ENCODE data around the gene NFIA.
"Not testable (repeated sequence)": the region's sequence is repeated elsewhere in the genome, so short reads cannot be mapped to it uniquely, and the experiment has no call there.

The NFIA gene

DNA sequence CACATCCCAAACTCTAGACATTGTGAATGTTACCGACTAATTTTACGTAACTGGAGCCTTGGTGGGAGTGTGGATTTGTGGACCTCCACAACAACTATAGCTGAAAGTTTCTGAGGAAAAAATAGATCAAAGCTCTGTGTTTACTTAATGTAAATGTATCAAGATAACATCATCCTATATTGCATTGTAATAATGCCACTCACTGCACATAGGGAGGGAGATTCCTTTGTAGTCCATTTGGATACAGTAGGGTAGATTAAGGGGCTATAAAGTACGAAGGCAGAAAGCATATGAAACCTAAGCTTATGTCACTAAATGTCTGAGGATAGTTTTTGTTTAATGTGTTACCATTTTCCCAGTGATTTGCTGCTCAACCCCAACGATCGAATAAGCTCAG lies 369.2 kb downstream of the NFIA start:
- DNase-seq (ENCODE audit: low read depth, low spot score), result no peak

GRCh38 chr1:61452176-61453035 lies 370.0 kb downstream of the NFIA start:
- DNase-seq (ENCODE audit: low read depth, low spot score), result no peak

GRCh38 chr1:61453111-61453961 lies 371.0 kb downstream of the NFIA start:
- peak; percentile 74 for DNase-seq (ENCODE audit: low read depth, low spot score)

DNA sequence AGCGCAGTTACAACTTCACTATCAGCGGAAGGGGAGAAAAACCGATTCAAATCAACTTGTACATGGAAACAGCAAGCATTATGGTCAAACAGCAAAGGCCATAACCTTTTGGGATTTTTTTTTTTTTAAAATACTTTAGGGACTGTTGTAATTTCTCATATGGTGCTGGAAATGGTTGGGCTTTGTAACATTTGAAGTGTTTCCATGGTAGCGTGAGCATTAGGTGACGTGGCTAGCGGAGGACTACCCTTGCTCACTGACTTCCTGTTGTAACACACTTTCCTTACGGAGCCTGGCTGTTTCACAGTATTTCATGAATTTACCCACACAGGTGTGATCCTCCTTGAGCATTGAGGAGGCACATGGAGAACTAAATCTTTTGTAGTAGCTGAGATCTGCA lies 373.0 kb downstream of the NFIA start:
- no peak for DNase-seq (ENCODE audit: low read depth, low spot score)

GRCh38 chr1:61457526-61458040 lies 375.2 kb downstream of the NFIA start:
- no peak for DNase-seq (ENCODE audit: low read depth, low spot score)

DNA sequence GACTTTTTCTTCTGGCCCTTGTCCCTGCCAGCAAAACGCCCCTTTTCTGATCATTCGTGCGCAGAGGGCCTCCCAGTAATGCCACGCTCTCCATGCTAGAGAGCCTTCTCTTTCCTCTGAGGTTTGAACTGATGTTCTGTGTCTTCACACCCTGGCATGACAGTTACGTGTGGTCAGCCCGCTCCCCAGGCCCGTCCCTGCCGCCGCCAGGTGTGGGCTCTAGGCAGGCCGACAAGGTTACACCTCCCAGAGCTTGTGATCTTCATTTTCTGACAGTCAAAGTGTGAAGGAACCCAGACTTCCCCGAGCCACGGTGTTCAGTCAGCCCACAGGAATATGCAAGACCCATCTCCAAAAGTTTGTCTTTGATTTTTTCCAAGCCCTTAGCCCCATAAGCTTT lies 377.0 kb downstream of the NFIA start:
- no peak for DNase-seq (ENCODE audit: low read depth, low spot score)

DNA sequence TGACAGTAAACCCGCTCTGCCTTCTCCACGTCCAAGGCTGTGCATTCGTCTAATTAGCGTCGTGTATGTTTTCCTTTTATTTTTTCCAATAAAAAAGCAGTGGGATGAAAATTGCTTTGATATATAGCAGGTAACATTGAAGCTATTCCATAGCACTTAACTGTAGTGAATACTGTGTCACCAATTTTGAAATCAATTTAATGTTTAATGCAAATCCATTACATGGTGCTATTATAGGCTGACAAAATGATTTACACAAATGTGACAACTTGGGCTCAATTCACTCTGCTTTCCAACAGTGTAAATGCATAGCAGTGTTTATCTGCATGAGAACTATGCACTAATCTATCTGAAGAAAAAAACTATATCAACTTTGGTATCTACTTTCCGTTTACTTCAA lies 377.8 kb downstream of the NFIA start:
- DNase-seq (ENCODE audit: low read depth, low spot score), result no peak

- DNase-seq (ENCODE audit: low read depth, low spot score), result no peak
Measured at GRCh38 chr1:61461406-61462384, 379.3 kb downstream of the NFIA start.

GRCh38 chr1:61462628-61463027 lies 380.3 kb downstream of the NFIA start:
- no peak for DNase-seq (ENCODE audit: low read depth, low spot score)

DNA sequence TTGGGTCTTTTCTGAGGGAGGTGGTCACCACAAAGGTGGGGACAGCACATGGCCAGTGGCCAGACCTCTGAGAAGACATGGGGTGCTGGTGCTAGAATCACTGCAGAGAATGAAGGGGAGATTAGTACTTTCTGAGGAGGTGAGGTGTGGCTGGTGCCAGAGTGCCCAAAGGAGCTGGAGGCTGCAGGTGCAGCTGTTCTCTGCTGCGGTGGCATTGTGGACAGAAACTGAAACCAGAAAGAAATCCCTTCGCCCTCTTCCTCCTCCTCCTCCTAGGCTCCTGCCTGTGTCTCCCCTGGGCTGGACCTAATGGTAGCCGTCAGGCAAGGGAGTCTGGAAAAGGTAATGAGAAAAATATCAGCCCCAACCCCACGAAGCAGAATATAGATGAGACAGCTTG lies 380.9 kb downstream of the NFIA start:
- DNase-seq (ENCODE audit: low read depth, low spot score), result no peak

GRCh38 chr1:61467836-61468235 lies 385.5 kb downstream of the NFIA start:
- not testable (repeated sequence) for DNase-seq (ENCODE audit: low read depth, low spot score)

GRCh38 chr1:61469365-61469764 lies 387.0 kb downstream of the NFIA start:
- no peak for DNase-seq (ENCODE audit: low read depth, low spot score)

DNA sequence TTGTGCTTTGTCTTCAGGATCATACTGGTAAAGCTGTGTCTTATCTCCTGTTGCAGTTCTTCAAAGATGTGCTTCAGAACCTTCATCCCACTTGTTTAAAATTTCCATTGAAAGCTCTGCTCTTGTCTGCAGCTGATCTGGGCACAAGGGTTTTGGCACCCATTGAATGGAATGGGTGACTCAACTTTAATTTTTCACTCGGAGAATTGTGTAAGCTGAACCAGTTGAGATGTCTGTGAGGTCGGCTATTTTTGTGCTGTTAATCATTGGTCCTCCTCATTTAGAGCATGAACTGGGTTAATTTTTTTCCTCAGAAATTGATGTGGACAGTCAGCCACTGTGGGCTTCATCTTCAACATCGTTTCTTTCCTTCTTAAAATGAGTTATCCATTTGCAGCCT lies 390.5 kb downstream of the NFIA start:
- no peak for DNase-seq (ENCODE audit: low read depth, low spot score)

- DNase-seq (ENCODE audit: low read depth, low spot score), result no peak
Measured at GRCh38 chr1:61474269-61474817, 392.0 kb downstream of the NFIA start.

DNA sequence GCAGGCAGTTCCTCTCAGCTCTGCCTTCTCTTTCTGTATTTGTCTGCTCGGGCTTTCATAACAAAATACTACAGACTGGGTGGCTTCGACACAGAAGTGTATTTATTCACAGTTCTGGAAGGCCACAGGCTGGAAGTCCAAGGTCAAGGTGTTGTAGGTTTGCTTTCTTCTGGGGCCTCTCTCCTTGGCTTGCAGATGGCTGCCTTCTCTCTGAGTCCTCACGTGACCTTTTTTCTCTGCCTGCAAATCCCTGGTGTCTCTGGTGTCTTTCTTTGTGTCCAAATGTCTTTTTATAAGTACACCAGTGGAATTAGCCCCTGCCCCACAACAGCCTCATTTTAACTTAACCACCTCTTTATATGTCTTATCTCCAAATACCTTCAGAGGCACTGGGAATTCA lies 392.6 kb downstream of the NFIA start:
- no peak for DNase-seq (ENCODE audit: low read depth, low spot score)

GRCh38 chr1:61477301-61477700 lies 394.9 kb downstream of the NFIA start:
- no peak for DNase-seq (ENCODE audit: low read depth, low spot score)

GRCh38 chr1:61480273-61480935 lies 398.0 kb downstream of the NFIA start:
- DNase-seq (ENCODE audit: low read depth, low spot score), result no peak

GRCh38 chr1:61481315-61481715 lies 399.0 kb downstream of the NFIA start:
- no peak for DNase-seq (ENCODE audit: low read depth, low spot score)

DNA sequence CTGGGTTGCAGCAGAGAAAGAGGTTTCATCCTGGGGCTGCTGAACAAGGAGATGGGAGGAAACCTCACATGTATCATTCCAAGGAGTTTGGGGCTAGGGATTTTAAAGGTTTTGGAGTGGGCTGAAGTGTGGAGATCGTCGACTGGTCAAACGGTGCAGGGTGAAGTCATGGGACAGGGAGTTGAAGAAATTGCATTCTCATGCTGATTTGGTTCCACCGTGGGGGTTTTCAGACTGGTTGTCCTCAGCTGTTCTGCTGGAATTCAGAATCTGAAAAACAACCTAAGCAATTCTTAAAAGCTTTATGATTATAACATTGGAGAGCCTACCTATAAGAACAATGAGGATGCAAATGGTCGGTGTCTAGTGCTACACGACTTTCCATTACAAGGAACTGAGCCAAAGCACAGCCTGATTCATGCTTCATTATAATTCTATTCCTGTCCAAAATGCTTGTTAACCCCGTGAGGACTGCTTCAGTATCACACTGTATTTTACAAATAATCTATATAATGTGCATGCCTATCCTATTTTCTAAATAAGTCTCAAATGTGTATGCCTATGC lies 399.9 kb downstream of the NFIA start:
- DNase-seq (ENCODE audit: low read depth, low spot score), result no peak

Measured in brain pericyte (primary cell).